Measurements from ENCODE around the gene SMIM7. TPM values are rescaled to one million over a fixed set of nuclear protein-coding genes. Genes with fewer than 3 reads are reported as not detected.

The SMIM7 gene
- total RNA-seq, 1 experiment from 2014 or later: 69.3 TPM

DNA sequence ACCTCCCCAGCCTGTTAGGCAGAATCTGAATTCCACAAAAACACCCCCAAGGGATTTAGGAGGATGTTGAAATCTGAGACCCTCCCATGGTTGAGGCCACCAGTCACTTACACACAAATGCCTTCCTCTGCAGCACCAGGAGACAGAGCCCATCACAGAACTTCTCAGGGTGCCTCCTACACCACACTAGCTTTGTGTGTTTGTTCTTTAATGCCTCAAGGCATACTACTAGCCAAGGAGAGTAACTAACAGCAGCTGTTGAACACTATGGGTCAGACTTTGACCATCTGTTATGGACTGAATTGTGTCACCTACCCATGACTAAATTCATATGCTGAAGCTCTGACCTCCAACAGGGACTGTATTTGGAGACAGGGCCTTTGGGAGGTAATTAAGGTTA, 22.4 kb downstream of the SMIM7 start:
- BruUV-seq (replicated peaks): no TSS peak
- intact Hi-C loops (cut with micrococcal nuclease): no loop called here
- peaks cover 64% of the 10 kb centered on the region for H3K36me3 Mint-ChIP-seq (ENCODE audit: insufficient read depth, unreplicated experiment)
- H3K27ac Mint-ChIP-seq (ENCODE audit: low read depth, unreplicated experiment): no peak overlapping the region
- no peaks in the 10 kb centered on the region for H3K27me3 Mint-ChIP-seq (ENCODE audit: insufficient read depth, unreplicated experiment)
- ChIA-PET POLR2A (interaction anchor here (0.9 to 3.6 kb wide), 3 partner anchors 9 to 25 kb away, joined by 3 to 19 read pairs (median 6); partner anchors contain the start of gene MED26), CTCF (interaction anchor here (0.6 to 1.5 kb wide), 2 partner anchors 8 to 314 kb away, joined by 3 to 4 read pairs; no protein-coding TSS in a partner anchor)
- H3K4me3 Mint-ChIP-seq (ENCODE audit: unreplicated experiment): no peak overlapping the region
- TF ChIP-seq, protein P1, sequence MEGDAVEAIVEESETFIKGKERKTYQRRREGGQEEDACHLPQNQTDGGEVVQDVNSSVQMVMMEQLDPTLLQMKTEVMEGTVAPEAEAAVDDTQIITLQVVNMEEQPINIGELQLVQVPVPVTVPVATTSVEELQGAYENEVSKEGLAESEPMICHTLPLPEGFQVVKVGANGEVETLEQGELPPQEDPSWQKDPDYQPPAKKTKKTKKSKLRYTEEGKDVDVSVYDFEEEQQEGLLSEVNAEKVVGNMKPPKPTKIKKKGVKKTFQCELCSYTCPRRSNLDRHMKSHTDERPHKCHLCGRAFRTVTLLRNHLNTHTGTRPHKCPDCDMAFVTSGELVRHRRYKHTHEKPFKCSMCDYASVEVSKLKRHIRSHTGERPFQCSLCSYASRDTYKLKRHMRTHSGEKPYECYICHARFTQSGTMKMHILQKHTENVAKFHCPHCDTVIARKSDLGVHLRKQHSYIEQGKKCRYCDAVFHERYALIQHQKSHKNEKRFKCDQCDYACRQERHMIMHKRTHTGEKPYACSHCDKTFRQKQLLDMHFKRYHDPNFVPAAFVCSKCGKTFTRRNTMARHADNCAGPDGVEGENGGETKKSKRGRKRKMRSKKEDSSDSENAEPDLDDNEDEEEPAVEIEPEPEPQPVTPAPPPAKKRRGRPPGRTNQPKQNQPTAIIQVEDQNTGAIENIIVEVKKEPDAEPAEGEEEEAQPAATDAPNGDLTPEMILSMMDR (IDR thresholded peaks at IDR 0.05; ENCODE audit: unreplicated experiment): no peak
- DNase-seq (ENCODE audit: unreplicated experiment): no peak
- H3K4me1 Mint-ChIP-seq (ENCODE audit: insufficient read depth, unreplicated experiment): no peaks in the 10 kb centered on the region
- no peaks in the 10 kb centered on the region for H3K9me3 Mint-ChIP-seq (ENCODE audit: unreplicated experiment)

DNA sequence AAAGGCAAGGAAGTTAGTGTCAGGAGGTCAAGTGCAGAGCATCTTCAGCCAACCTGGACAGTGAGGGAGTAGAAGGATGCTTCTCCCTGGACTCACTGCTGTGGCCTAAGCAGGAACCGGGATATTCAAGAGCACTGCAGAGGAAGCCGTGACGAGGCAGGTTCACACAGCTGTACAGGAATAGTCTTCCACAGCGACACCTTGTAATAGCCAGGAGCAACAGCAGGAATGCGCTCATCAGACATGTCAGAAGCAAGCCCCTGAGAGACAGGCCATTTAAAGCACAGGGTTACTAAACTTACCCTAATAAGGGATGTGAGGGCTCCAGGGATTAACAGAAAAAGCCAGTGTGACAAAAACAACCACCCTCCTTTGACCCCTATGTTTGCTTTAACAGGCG, 28.5 kb downstream of the SMIM7 start:
- Mint-ChIP-seq H3K36me3 (ENCODE audit: insufficient read depth, unreplicated experiment) (peaks cover 31% of the 10 kb centered on the region), H3K9me3 (ENCODE audit: unreplicated experiment) (no peaks in the 10 kb centered on the region), H3K27me3 (ENCODE audit: insufficient read depth, unreplicated experiment) (no peaks in the 10 kb centered on the region), H3K4me3 (ENCODE audit: unreplicated experiment) (no peak overlapping the region), H3K27ac (ENCODE audit: low read depth, unreplicated experiment) (no peak overlapping the region), H3K4me1 (ENCODE audit: insufficient read depth, unreplicated experiment) (peaks cover 6% of the 10 kb centered on the region)
- TF ChIP-seq, protein P1 (IDR thresholded peaks at IDR 0.05; ENCODE audit: unreplicated experiment): no peak
- ChIA-PET CTCF (no interaction called here), POLR2A (no interaction called here)
- BruUV-seq (replicated peaks): no TSS peak
- no peak for DNase-seq (ENCODE audit: unreplicated experiment)
- intact Hi-C loops (cut with micrococcal nuclease): no loop called here

GRCh38 chr19:16628984-16629691, 30.8 kb downstream of the SMIM7 start:
- Mint-ChIP-seq H3K27me3 (ENCODE audit: insufficient read depth, unreplicated experiment) (no peaks in the 10 kb centered on the region), H3K4me3 (ENCODE audit: unreplicated experiment) (peak overlapping the region; percentile 92), H3K9me3 (ENCODE audit: unreplicated experiment) (no peaks in the 10 kb centered on the region), H3K27ac (ENCODE audit: low read depth, unreplicated experiment) (peak overlapping the region; percentile 84), H3K4me1 (ENCODE audit: insufficient read depth, unreplicated experiment) (peaks cover 20% of the 10 kb centered on the region), H3K36me3 (ENCODE audit: insufficient read depth, unreplicated experiment) (peaks cover 17% of the 10 kb centered on the region)
- intact Hi-C loops (cut with micrococcal nuclease): no loop called here
- TF ChIP-seq, protein P1 (IDR thresholded peaks at IDR 0.05; ENCODE audit: unreplicated experiment): no peak
- ChIA-PET CTCF (interaction anchor here (0.5 to 1.2 kb wide), 4 partner anchors 9 to 1529 kb away, joined by 3 to 4 read pairs (median 3); no protein-coding TSS in a partner anchor), POLR2A (interaction anchor here (0.6 to 5.3 kb wide), 18 partner anchors 8 to 266 kb away, joined by 3 to 41 read pairs (median 11); partner anchors contain the start of genes CHERP, SLC35E1, SMIM7 and TMEM38A)
- peak; percentile 9 for DNase-seq (ENCODE audit: unreplicated experiment)
- BruUV-seq (replicated peaks): no TSS peak

GRCh38 chr19:16628183-16628983, 31.6 kb downstream of the SMIM7 start, which contains the start of gene MED26:
MED26 (minus strand) TSS chr19:16628204; CDS start chr19:16627943, 261 bp downstream.
- DNase-seq (ENCODE audit: unreplicated experiment): peak; percentile 92
- intact Hi-C loops (cut with micrococcal nuclease): no loop called here
- H3K4me3 Mint-ChIP-seq (ENCODE audit: unreplicated experiment): peak within 1 kb of the TSS; percentile 92
- ChIA-PET CTCF (interaction anchor here (0.6 to 1.3 kb wide), 4 partner anchors 33 to 341 kb away, joined by 3 to 6 read pairs (median 4); no protein-coding TSS in a partner anchor), POLR2A (interaction anchor here (0.6 to 5.3 kb wide), 18 partner anchors 9 to 166 kb away, joined by 3 to 41 read pairs (median 11); partner anchors contain the start of genes CALR3, CHERP, SLC35E1 and SMIM7)
- BruUV-seq (replicated peaks): TSS peak; percentile 50
- H3K9me3 Mint-ChIP-seq (ENCODE audit: unreplicated experiment): no peaks in the 10 kb centered on the region
- peak within 1 kb of the TSS; percentile 95 for H3K27ac Mint-ChIP-seq (ENCODE audit: low read depth, unreplicated experiment)
- H3K27me3 Mint-ChIP-seq (ENCODE audit: insufficient read depth, unreplicated experiment): no peaks in the 10 kb centered on the region
- H3K36me3 Mint-ChIP-seq (ENCODE audit: insufficient read depth, unreplicated experiment): peaks cover 17% of the 10 kb centered on the region
- peaks cover 20% of the 10 kb centered on the region for H3K4me1 Mint-ChIP-seq (ENCODE audit: insufficient read depth, unreplicated experiment)
- TF ChIP-seq, protein P1 (IDR thresholded peaks at IDR 0.05; ENCODE audit: unreplicated experiment): no peak
